Dermis microvascular lymphatic vessel endothelial cell (primary cell): ENCODE data around the gene FADS1. TPM values are rescaled to one million over a fixed set of nuclear protein-coding genes. Genes with fewer than 3 reads are reported as not detected.

Source experiments
- DNase-seq, 2 donors: peaks; one replicate each; pipeline versions ENCODE4 v3.0.0 to v3.0.0-alpha.2; 2010; ENCODE audit warnings: low read depth in 2 of 2
- total RNA-seq: library from RNA; depleted of rRNA; stranded (reverse); fragments of >200 nt; gene quantifications from 2 replicates; pipeline ENCODE4 v1.2.1, GENCODE V29; 2014

Gene FADS1
- total RNA-seq, 1 donor from 2014 or later, result 39.3 TPM

GRCh38 chr11:61762798-61763197 lies 54.0 kb downstream of the FADS1 start:
- no peak for DNase-seq

GRCh38 chr11:61762223-61762615 lies 54.6 kb downstream of the FADS1 start:
- DNase-seq, result no peak

GRCh38 chr11:61761440-61762222 lies 55.2 kb downstream of the FADS1 start:
- no peak for DNase-seq

GRCh38 chr11:61760946-61761345 lies 55.9 kb downstream of the FADS1 start:
- DNase-seq, result no peak

- DNase-seq, result no peak
Measured at GRCh38 chr11:61757213-61757862, 59.5 kb downstream of the FADS1 start.

- DNase-seq, result peak in 1 of 2 donors; percentile 46
Measured at GRCh38 chr11:61756452-61757212, 60.2 kb downstream of the FADS1 start.

GRCh38 chr11:61756147-61756451 lies 60.7 kb downstream of the FADS1 start:
- no peak for DNase-seq

GRCh38 chr11:61754534-61755482 lies 62.0 kb downstream of the FADS1 start:
- no peak for DNase-seq

GRCh38 chr11:61753672-61754071 lies 63.1 kb downstream of the FADS1 start:
- DNase-seq, result no peak

- no peak for DNase-seq
Measured at GRCh38 chr11:61752925-61753521, 63.8 kb downstream of the FADS1 start.

GRCh38 chr11:61752117-61752924 lies 64.5 kb downstream of the FADS1 start, which contains the start of gene MYRF:
Gene MYRF (plus strand): TSS chr11:61752636. CDS start chr11:61752745, 109 bp downstream.
- peak in 1 of 2 donors; percentile 36 for DNase-seq

- DNase-seq, result no peak
Measured at GRCh38 chr11:61751384-61751783, 65.4 kb downstream of the FADS1 start.

- no peak for DNase-seq
Measured at GRCh38 chr11:61750631-61751273, 66.1 kb downstream of the FADS1 start.

Other genes starting within 250 kb of the FADS1 start
- 0.25 and 0.39 TPM in 2 replicates for gene SYT7, start 235.9 kb downstream of the FADS1 start, total RNA-seq
- gene DAGLA, start 136.6 kb downstream of the FADS1 start, total RNA-seq, result 1.7 and 3.2 TPM in 2 replicates
- 0.25 and 0.26 TPM in 2 replicates for gene MYRF, start 64.4 kb downstream of the FADS1 start, total RNA-seq
- 93.4 and 124 TPM in 2 replicates for gene TMEM258, start 24.4 kb downstream of the FADS1 start, total RNA-seq
- 20.0 and 30.8 TPM in 2 replicates for gene FEN1, start 24.1 kb downstream of the FADS1 start, total RNA-seq
- 57.7 and 114 TPM in 2 replicates for gene FADS2, start 11.3 kb upstream of the FADS1 start, total RNA-seq
- 77.4 and 90.9 TPM in 2 replicates for gene FADS3, start 74.5 kb upstream of the FADS1 start, total RNA-seq
- gene RAB3IL1, start 100.6 kb upstream of the FADS1 start, total RNA-seq, result 1.9 and 11.3 TPM in 2 replicates
- under 0.01 and 0.13 TPM in 2 replicates for gene BEST1, start 133.3 kb upstream of the FADS1 start, total RNA-seq
- 393 and 1,287 TPM in 2 replicates for gene FTH1, start 150.6 kb upstream of the FADS1 start, total RNA-seq